ENCODE data around the gene DIPK1B. TPM values are rescaled to one million over a fixed set of nuclear protein-coding genes. Genes with fewer than 3 reads are reported as not detected.

The DIPK1B gene
- polyA plus RNA-seq, 1 experiment = 2.8 TPM

GRCh38 chr9:136665704-136666371, 46.5 kb upstream of the DIPK1B start:
- no peak overlapping the region for H3K27ac ChIP-seq (ENCODE audit: low read depth, low read length)
- ChIA-PET CTCF (no interaction called here), POLR2A (no interaction called here)
- no peak for DNase-seq (ENCODE audit: low read depth, low spot score)
- H3K9me3 ChIP-seq (ENCODE audit: control insufficient read depth, insufficient read depth, low read length) = no peaks in the 10 kb centered on the region; the same call in 1 of the 2 replicates
- H3K4me3 ChIP-seq (ENCODE audit: low read depth, low read length) = peak overlapping the region; percentile 47; the same call in 1 of the 2 replicates
- no peak for TF ChIP-seq CTCF (IDR thresholded peaks at IDR 0.05; ENCODE audit: low read depth, low read length)
- peaks cover 28% of the 10 kb centered on the region for H3K27me3 ChIP-seq (ENCODE audit: control insufficient read depth, insufficient read depth, low read length)

- no peak for DNase-seq (ENCODE audit: low read depth, low spot score)
- Histone ChIP-seq H3K27me3 (ENCODE audit: control insufficient read depth, insufficient read depth, low read length) (peaks cover 28% of the 10 kb centered on the region), H3K27ac (ENCODE audit: low read depth, low read length) (no peak overlapping the region), H3K4me3 (ENCODE audit: low read depth, low read length) (peak overlapping the region; percentile 35; the same call in 1 of the 2 replicates), H3K9me3 (ENCODE audit: control insufficient read depth, insufficient read depth, low read length) (no peaks in the 10 kb centered on the region; the same call in 1 of the 2 replicates)
- ChIA-PET POLR2A (no interaction called here), CTCF (no interaction called here)
- no peak for TF ChIP-seq CTCF (IDR thresholded peaks at IDR 0.05; ENCODE audit: low read depth, low read length)
Measured at GRCh38 chr9:136666372-136667213, 45.8 kb upstream of the DIPK1B start.

- POLR2A ChIA-PET = no interaction called here
- DNase-seq (ENCODE audit: low read depth, low spot score) = no peak
- H3K27me3 ChIP-seq (ENCODE audit: control insufficient read depth, insufficient read depth, low read length) = peaks cover 25% of the 10 kb centered on the region
- no peak overlapping the region for H3K4me3 ChIP-seq (ENCODE audit: low read depth, low read length)
- H3K9me3 ChIP-seq (ENCODE audit: control insufficient read depth, insufficient read depth, low read length) = no peaks in the 10 kb centered on the region; the same call in 1 of the 2 replicates
- H3K27ac ChIP-seq (ENCODE audit: low read depth, low read length) = no peak overlapping the region
- TF ChIP-seq CTCF (IDR thresholded peaks at IDR 0.05; ENCODE audit: low read depth, low read length) = no peak
- CTCF ChIA-PET = no interaction called here
Measured at GRCh38 chr9:136667214-136667939, 45.0 kb upstream of the DIPK1B start.

DNA sequence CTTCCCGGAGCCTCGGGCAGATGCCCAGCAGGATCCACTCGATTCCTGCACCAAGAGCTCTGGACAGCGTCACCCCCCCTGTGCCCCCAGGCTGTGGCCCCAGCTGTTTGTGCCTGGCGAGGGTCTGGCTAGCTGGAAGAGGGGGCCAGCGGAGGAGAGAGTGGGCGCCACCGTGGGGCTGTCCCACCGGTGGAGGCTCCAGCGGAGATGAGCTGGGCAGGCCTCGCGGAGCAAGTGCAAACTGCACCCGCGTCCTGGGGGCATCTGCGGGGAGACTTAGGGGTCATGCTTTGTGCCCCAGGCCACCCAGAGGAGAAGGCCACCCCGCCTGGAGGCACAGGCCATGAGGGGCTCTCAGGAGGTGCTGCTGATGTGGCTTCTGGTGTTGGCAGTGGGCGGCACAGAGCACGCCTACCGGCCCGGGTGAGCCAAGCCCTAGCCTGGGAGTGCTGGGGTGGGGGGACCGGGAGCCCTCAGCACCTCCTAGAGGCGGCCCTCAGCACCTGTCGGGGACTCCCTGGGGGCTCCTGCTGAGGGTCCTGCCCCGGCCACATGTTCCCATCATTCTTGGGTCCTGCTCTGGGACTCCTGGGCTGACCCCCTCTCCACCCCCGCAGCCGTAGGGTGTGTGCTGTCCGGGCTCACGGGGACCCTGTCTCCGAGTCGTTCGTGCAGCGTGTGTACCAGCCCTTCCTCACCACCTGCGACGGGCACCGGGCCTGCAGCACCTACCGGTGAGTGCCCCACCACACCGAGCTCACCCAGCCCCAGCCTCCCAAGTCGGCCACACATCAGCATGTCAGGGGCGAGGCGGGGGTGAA, 44.2 kb upstream of the DIPK1B start:
- POLR2A ChIA-PET = no interaction called here
- Histone ChIP-seq H3K4me3 (ENCODE audit: low read depth, low read length) (no peak overlapping the region), H3K9me3 (ENCODE audit: control insufficient read depth, insufficient read depth, low read length) (no peaks in the 10 kb centered on the region; the same call in 1 of the 2 replicates), H3K27me3 (ENCODE audit: control insufficient read depth, insufficient read depth, low read length) (peaks cover 18% of the 10 kb centered on the region), H3K27ac (ENCODE audit: low read depth, low read length) (no peak overlapping the region)
- CTCF ChIA-PET = no interaction called here
- no peak for DNase-seq (ENCODE audit: low read depth, low spot score)
- TF ChIP-seq CTCF (IDR thresholded peaks at IDR 0.05; ENCODE audit: low read depth, low read length) = no peak

All from AG04450 (cell line).